GM19395 (cell line): ENCODE measurements around the gene TANC1.

Experiments
- ATAC-seq: cut with Tn5 transposase; IDR thresholded peaks from one replicate; pipeline ENCODE4 v1.9.1; 2021; ENCODE audit warnings: mild to moderate bottlenecking, moderate library complexity; ENCODE audit not compliant: unreplicated experiment

TANC1 gene

DNA sequence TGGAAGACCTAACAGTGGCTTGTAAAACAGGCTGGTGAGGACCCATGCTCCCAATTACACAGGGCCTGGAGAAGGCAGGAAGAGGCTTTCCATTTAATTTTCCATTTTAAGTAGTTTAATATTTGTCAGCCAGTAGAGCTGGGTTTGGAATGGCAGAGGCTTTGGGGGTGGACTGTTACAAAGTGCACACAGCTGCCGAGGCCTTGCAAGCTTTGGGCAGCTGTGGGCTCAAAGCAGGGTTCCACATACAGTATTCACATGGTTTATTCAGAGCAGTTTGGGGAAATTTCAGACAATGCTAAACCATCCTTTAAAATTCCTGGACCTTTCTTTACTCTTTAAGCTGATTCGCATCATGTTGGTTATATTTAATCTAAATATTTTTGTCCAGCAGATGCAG is 185.5 kb downstream of the TANC1 start:
- ATAC-seq, result no peak

DNA sequence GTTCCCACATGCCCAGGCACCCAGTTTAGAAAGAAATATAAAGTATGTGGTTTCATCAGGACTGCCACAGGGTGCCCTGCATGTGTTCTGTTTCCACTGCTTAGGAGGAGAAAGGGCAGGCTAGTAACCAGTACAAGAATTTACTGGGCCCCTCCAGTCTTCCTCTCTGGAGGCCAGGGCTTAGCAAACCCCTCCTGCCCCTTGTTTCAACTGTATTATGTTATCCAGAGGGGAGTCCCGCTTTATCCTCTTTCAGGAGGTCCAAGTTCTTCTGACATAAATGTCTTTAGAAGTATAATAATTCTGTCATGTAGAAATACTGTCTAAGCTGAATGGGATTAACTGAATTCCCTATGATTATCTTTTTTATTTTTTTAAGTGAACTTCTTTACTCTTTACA is 185.9 kb downstream of the TANC1 start:
- ATAC-seq, result no peak

DNA sequence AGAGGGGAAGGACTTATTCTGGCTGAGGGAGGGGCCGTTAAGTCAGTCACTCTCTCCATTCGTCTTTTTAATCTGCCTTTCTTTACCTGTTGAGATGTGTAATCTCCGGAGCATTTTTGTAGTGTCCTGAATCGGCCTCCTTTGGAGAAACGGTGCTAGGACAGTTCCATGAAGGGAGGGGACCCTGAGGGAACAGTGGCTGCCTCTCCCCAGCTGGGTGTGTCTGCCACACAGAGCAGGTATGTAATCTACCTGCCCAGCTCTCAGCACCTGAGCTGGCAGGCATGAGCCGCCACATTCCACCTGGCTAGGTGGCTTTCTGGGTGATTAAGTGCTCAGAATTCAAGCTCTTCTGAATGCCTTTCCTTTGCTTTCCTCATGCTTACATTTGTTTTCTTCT is 186.9 kb downstream of the TANC1 start:
- ATAC-seq, result no peak

DNA sequence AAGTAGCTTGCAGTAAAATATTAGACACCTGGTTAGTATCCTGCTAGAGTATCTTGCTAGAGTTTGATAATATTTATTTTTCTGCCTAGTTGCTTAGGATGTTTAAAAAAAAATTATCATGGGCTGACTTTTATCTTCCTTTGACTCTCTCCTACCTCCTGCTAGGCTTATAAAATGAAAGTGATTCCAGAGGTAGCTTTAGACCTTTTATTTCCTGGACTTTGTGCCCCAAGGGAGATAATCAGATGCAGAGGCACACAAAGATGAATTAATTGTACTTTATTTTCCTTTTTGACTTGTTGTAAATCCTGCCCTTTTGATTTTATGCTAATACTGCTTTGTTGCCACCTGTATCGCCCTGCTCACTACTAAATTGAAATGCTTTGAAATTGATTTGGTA is 187.4 kb downstream of the TANC1 start:
- ATAC-seq, result no peak

DNA sequence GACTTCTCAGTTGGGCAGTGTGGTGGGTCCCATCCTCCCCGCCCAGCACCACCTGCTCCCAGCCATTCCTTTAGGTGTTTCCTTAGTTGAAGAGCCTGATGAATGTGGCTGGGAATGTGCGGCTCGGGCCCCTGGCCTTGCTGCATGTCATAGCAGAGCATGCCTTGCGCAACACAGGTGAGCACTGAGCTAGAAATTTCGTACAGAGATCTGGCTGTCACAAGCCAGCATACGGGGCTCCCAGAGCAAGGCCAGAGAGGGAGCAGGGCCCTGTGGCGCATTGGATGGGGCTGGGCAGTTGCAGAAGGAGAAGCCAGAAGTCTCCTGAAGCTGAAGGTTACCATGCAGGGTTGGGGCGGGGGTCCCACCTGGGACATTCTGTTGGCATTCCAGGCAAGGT is 188.4 kb downstream of the TANC1 start:
- peak; percentile 4 for ATAC-seq

DNA sequence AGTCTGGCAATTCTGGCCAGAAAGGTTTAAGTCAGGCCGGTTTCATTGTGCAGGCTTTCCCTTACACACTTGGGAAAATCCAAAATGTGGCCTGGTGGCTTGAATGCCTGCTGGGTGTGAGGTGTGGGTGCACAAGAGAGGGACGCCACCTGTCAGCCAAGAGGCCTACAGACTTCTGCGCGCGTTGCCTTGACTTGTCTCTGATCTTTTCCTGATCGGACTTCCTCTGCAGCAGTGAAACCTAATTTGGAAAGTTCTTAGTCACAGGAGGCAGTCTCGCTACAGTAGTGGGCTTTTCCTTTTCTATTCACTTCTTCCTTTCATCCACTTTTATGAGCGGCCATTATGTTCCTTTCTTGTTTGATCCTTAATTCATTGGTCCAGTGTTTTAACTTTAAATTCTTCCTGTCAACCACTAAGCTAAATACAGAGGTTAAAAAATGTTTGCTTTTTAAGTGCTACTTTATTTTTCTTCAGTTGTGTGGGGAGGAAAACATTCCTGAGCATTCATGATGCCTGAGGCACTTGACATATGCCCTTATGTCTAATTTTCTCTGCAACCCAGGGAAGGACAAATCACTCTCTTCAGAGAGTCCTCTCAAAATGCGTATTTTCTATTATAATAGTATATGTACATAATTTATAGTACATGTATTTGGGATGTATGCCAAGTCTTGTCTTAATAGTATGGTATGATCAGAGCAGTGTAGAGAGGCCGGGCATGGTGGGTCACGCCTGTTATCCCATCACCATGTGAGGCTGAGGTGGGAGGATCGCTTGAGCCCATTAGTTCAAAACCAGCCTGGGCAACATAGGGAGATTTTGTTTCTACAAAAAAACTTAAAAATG is 189.1 kb downstream of the TANC1 start:
- ATAC-seq, result peak; percentile 78

DNA sequence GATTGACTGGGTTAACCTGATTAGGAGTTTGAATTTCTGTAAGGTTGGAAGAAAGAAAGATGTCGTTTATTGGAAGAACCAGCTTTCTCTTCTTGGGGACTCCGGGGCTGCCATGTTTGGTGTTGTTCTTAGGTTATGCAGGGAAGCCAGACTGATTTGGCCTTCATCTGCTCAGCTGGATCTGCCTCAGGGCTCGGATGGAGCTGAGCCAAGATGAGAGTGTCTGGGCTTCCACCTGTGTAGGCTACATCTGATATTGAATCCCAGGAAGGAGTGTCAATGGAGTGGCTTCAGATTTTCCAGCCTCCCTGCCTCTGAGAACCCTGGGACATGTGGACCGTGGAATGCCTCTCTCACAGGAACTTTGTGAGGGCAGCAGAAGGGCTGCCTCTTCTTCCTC is 192.0 kb downstream of the TANC1 start:
- no peak for ATAC-seq

DNA sequence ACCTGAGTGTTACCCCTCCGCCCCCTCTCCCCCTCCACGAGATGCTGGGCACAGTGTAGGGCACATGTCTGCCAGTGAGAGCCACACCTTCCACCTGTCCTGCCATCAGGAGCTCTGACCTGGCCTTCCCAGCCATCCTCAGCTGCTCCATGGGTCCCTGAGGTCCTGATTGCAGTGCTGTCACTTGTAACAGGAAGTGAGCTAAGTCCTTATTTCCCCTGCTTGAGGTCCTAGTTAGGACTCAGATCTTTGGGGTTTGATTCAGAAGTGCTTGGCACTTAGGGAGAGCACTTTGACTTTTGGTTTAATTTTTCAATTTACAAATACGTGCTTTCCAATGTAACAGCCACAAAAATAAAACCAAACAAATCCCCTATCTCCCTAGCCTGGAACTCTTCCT is 192.5 kb downstream of the TANC1 start:
- no peak for ATAC-seq

DNA sequence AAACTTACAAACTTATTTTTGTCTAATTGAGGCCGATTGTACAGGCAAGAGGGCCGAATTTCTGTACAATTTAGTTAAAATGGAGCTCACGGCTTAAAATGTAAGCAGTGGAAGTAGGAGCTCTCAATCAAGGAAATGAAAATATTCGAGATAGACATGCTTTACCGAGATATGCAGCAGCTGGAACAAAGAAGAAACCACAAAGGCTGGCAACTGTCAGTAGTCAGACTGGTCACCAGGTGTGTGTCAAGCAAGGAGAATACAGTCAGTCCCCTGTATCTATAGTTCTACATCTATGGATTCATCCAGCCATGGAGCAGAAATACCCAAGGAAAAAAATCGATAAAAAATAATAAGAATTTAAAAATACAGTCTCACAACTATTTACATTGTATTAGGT is 195.5 kb downstream of the TANC1 start:
- ATAC-seq, result peak; percentile 68

DNA sequence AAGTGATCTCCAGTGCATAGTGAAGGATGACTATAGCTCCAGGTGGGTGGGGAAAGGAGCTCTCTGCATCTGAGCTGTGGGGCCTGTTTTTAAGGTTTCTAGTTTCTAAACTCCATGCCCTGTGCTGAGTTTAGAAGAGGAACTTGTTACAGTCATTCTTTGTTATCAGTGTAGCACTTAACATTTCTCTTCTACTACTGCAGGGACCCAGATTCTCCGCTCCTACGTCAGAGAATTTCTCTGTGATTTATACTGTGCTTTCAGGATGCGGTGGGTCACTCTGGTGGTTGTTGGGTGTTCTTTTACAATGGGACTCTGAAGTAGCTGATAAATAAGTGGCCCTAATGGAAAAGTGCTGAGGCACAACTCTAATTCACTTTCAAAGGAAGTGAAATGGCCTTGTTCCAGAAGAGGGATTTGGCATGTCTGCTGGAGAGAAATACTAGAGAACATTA is 196.0 kb downstream of the TANC1 start:
- ATAC-seq, result no peak

DNA sequence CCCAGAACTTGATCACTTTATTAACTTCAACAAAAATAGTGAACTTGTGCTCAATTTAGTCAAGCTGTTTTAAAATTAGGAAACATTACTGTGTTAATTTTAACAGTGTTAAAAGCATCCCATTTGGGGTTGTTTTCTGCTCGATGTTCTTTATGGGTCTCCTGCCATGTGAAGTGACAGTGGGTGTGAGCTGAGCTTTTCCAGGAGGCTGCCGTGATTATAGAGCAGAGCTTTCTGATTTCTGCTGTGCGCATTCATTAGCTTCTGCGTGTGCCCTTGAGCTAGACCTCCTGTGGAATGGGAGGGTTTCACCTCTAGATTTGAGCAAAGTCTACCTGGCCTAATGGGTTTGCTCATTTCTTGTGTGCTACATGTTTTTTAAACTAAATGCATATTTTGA is 196.6 kb downstream of the TANC1 start:
- no peak for ATAC-seq

DNA sequence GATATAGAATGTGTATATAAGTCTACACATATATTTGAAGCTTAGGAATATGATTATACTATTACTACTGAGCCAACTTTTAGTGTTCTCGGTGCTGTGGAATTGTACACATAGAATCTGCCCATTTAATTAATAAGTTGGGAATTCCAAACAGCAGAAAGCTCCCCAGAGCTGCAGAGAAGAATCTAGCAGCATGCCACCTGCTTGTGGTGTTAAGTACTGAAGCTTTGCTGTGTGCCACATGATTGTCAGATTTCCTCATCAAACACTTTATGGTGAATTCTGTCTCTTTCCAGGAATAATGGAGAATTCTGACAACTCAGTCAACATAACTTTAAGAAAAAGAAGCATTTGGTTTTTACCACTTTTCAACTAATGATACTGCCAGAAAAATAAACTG is 200.3 kb downstream of the TANC1 start:
- ATAC-seq, result no peak

DNA sequence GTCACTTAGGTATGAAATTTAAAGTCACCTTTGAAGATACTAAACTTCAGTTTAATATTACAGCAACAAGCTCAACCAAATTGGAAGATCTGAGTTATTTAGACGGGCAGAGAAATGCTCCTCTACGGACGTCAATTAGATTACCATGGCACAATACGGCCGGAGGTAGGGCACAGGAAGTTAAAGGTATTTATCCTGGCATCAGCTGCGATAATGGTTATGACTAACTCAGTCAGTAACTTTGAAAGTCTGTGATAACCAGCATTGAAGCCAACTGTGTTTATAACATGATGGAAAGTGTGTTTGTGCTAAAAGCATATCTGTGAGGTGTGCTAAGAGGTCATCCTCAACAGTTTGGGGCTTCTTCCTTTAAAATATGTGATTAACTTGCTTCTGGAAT is 200.7 kb downstream of the TANC1 start:
- no peak for ATAC-seq

DNA sequence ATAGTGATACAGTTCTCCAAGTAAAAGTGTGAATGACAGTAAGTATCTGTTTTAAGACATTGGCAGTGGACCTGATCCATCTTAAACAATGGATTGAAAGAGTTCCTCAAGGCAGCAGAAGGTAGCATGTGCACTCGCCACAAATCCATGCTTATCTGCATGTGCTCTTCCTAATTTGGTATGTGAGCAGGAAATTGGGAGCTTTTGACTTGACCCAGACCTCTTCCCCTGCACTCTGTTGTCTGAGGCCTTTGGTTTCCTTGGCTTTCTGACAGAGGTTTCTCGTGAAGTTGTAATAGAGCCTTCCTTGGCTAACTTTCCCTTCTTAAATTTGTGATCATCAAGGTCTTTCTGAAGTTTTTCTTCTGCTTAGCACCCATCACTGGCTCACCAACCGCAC is 204.0 kb downstream of the TANC1 start:
- ATAC-seq, result no peak

DNA sequence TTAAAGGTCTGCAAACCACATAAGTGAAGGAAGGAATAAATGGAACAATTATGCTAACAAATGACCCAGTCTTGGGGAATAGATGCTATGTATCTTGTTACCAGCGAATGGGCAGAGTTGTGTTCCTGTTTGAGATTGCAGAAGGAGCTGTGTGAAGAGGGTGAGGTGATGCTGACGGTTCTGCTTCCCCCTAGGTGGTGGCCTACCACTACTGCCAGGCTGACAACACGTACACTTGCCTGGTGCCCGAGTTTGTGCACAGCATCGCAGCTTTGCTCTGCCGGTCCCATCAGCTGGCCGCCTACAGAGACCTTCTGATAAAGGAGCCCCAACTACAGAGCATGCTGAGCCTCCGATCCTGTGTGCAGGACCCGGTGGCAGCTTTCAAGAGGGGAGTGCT is 206.3 kb downstream of the TANC1 start:
- ATAC-seq, result no peak

DNA sequence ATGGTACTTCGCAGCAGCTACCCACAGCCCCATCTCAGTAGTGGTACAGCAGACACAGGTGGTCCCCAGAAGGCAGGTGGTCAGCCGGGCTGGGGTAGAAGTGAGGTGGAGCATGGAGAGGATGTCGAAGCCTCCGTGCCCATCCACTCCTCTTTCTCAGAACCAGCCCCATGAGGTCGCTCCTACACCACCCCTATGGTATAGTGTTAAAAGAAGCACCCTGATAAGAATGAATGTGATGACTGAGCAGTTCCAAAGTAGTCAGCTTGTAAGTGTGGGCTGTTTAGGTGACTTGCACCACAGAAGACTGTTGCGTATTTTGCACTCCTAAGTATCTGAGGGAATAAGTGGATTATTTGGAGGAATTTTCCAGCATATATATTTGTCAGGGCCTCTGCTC is 206.7 kb downstream of the TANC1 start:
- no peak for ATAC-seq

DNA sequence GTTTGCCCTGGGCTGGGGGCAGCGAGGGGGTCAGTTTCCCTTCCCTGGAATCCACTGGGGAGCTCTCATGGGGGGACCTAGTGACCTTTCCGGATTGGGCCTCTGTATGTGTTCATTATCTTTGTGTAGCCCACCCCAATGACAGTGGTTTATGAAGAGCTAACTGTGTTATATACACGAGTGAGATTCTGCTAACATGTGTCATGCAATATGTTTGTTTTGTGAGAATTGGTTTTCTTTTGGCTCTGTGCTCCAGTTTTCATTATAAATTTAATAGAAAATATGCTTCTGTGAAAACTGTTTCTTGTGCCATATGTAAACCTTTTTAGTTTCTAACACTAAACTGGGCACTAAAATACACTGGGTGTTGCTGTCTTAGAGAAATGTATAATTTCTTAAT is 207.5 kb downstream of the TANC1 start:
- no peak for ATAC-seq

DNA sequence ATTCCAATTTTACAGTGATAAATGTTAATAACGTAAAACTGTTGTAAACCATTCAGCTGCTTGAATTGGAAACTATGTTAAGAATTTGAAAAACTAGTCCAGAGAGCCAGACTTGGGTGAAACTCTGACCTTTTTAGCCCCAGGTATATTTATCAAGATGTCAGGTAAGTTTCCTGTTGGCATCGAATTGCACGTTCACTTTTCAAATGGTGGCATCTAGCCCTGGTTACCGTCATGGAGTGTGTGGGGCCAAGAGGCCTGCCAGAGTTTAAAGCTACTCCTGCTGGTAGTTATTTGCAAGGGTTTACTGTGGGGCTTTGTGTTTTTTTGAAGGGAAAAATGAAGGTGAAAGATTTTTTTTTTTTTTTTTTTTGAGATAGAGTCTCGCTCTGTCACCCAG is 208.1 kb downstream of the TANC1 start:
- ATAC-seq, result no peak

DNA sequence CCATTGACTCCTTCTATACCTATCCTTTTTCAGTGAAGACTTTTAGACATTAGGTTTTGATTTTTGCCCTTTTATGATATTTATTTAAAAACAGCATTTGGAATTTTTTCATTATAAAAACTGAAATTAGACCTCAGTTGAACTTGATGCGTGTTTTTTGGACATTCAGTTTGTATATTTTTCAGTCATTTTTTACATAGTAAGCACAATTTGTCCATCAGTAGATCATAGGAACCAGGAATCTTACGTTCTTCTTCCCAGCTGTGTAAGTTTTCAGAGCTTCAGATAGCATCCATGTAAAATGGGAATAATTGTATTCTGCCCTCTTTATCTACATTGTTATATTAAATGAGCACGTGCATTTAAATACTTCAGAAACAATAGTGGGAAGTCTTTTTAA is 208.9 kb downstream of the TANC1 start:
- ATAC-seq, result no peak

DNA sequence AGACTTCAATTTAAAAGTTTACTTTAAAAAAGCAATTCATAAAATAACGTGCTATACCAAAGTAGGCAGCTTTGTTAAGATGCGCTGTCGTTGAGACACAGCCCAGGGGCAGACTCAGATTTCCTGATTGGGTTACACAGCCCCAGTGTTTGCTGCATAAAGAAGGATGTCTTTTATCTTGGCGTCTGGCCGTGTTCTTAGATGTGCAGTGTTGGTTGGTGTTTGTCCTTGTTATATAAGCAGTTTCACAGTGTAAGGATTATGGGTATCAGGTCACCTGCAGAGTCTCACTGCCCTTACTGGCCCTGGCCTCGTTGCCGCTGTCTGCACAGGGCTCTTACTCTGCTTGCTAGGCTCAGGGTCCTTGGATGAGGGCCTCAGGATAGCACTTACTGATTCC is 209.5 kb downstream of the TANC1 start:
- ATAC-seq, result no peak

DNA sequence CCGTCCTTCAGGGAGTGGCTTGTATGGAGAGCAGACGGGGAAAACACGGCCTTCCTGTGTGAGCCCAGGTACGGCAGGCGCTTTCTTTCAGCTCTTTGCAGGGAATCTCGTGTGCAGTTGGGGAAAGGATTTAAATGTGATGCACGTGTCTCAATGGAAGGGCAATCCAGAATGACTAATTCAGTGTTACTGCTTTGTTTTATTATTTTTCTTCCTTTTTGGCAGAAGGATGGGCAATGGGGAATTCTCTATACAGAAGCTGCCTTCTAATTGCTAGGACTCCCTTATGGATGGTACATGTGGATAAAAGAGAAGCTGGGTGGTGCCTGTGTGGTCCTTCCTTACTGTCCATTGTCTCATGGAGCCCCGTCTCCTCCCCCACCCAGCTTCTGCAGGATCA is 210.7 kb downstream of the TANC1 start:
- ATAC-seq, result no peak

DNA sequence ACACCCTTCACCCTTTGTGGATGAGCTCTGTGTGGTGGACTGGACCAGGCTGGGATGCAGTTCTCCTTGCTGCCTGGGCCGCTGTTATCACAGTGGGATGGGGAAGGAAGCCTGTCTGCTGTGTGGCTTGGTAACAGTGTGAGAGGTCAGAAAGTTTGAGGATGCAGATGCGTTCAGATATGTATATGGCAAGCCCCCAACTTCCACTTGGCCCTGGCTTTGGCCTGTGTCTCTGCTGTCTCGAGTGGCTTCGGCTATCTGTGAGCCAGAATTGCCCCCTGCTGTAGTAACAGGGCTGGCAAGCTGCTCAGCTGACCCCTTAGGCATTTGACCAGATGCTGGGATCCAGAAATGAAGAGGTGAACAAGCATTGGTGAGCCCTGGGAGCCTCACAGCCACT is 211.3 kb downstream of the TANC1 start:
- ATAC-seq, result no peak

DNA sequence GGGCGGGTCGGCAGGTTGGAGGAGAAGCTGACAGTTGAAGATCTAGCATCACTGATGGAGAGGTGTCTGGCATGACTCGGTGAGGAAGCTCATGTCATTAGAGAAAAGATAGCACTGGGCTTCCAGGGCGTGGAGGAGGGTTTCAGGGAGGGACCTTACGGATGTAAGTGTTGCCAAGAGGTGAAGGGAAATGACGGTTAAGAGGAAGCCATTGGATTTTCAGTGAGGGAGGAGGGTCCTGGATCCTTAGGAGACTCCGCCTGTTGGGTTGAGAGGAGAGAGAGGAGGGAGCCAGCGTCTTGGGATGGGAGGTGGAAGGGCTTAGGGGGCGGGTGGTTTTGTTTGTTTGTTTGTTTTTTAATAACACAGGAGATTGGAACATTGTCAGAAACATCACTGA is 214.9 kb downstream of the TANC1 start:
- ATAC-seq, result no peak
